Breast epithelium (tissue), 4 donors: ENCODE results near the gene ETFB. TPM values are rescaled to one million over a fixed set of nuclear protein-coding genes. Genes with fewer than 3 reads are reported as not detected.

Experiments used
- DNase-seq, 2 donors: peaks; one replicate each; pipeline ENCODE4 v3.0.0-alpha.2; 2019; ENCODE audit warnings: low spot score in 2 of 2
- H3K27ac ChIP-seq, 2 donors: fragments of 200-600 bp; sonication (generic) in 1 of 2; one replicate each; pipeline ENCODE4 v1.5.1; 2016 to 2019; ENCODE audit warnings: mild to moderate bottlenecking in 1 of 2
- H3K27me3 ChIP-seq, 2 donors: fragments of 200-600 bp; sonication (generic) in 1 of 2; one replicate each; pipeline versions ENCODE4 v1.5.1 to v1.6.0; 2017 to 2019; ENCODE audit warnings: control low read depth in 1 of 2, mild to moderate bottlenecking in 1 of 2
- H3K36me3 ChIP-seq: fragments of 200-600 bp; one replicate; pipeline ENCODE4 v1.5.1; 2019
- H3K4me1 ChIP-seq, 2 donors: fragments of 200-600 bp; sonication (generic); one replicate each; pipeline ENCODE4 v1.5.1; 2016 to 2019; ENCODE audit warnings: control low read depth in 1 of 2
- H3K4me3 ChIP-seq, 3 donors: fragments of 200-600 bp; sonication (generic); 1 replicate in 2 of 3; 2 replicates in 1 of 3; pipeline ENCODE4 v1.5.1; 2016 to 2019; ENCODE audit warnings: mild to moderate bottlenecking in 3 of 3, moderate library complexity in 2 of 3
- H3K9me3 ChIP-seq, 2 donors: fragments of 200-600 bp; sonication (generic) in 1 of 2; one replicate each; pipeline ENCODE4 v1.5.1; 2016 to 2019; ENCODE audit warnings: control low read depth in 1 of 2
- CTCF ChIP-seq, 3 donors: fragments of 450-650 bp; IDR thresholded peaks; one replicate each; pipeline ENCODE4 v1.5.1; 2016 to 2017; ENCODE audit warnings: antibody characterized with exemption in 3 of 3, mild to moderate bottlenecking in 3 of 3, moderate library complexity in 3 of 3
- POLR2A ChIP-seq: fragments of 450-650 bp; IDR thresholded peaks from one replicate; pipeline ENCODE4 v1.6.1; 2016; ENCODE audit warnings: antibody characterized with exemption, mild to moderate bottlenecking, moderate library complexity
- POLR2AphosphoS5 ChIP-seq, 3 donors: sonication (generic); formaldehyde crosslinking; IDR thresholded peaks; one replicate each; pipeline ENCODE4 v1.6.1; 2017; ENCODE audit warnings: antibody characterized with exemption in 3 of 3
- intact Hi-C: fragments of 100-400 bp; cut with DNase I; formaldehyde crosslinking; loops from one replicate; pipeline ENCODE4 v1.15.1; 2023; ENCODE audit warnings: low total_unique reads
- total RNA-seq, 3 donors: library from RNA; depleted of rRNA; stranded (reverse); fragments of >200 nt; gene quantifications; one replicate each; pipeline ENCODE4 v1.1.0, GENCODE V29; 2016

The ETFB gene
- total RNA-seq, 3 donors from 2014 or later: 60.7 to 214 (median 88.5) TPM

DNA sequence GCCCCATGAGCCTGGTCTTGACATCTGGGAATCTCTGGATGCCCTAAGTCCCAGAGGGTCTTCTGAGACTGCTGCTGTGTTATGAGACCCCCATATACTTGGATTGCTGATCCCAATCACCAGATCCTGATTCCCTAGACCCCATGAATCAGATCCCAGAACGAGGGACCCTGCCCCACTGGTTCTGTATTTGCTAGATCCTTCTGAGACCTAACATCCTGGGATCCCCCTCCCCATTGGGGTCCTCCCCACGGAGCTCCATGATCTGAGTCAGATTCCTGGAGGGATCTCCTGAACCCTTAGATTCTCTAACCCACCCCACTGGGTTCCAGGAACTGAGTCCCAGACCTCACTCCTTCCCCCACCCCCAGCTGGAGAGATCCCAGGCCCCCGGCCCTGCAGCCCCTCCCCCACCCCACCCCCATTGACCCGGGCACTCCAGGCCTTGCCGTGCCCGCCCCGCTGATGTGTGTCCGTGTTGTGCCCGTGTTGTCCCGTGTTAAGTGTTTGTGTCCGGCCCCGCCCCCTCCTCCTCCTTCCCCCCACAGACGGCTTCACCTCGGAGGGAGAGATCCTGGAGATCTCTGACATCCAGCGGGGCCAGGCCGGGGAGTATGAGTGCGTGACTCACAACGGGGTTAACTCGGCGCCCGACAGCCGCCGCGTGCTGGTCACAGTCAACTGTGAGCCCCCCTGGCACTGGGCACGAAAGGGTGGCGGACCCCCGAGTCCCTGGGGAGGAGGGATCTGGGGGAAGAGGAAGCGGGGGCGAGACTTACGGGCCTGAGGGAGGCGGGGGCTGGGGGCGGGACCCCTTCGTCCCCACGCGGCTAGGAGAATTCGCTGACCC lies 39.7 kb downstream of the ETFB start:
- TF ChIP-seq POLR2AphosphoS5 (IDR thresholded peaks at IDR 0.05) (no peak), CTCF (IDR thresholded peaks at IDR 0.05) (no peak), POLR2A (no peak)
- H3K4me1 ChIP-seq: peaks cover 0 to 8% of the 10 kb centered on the region in 2 donors
- H3K27me3 ChIP-seq: peaks cover 6 to 69% of the 10 kb centered on the region in 2 donors
- H3K4me3 ChIP-seq: no peak overlapping the region
- no peak overlapping the region for H3K27ac ChIP-seq
- no peaks in the 10 kb centered on the region for H3K9me3 ChIP-seq
- no peaks in the 10 kb centered on the region for H3K36me3 ChIP-seq
- intact Hi-C loops: no loop called here
- DNase-seq: no peak

DNA sequence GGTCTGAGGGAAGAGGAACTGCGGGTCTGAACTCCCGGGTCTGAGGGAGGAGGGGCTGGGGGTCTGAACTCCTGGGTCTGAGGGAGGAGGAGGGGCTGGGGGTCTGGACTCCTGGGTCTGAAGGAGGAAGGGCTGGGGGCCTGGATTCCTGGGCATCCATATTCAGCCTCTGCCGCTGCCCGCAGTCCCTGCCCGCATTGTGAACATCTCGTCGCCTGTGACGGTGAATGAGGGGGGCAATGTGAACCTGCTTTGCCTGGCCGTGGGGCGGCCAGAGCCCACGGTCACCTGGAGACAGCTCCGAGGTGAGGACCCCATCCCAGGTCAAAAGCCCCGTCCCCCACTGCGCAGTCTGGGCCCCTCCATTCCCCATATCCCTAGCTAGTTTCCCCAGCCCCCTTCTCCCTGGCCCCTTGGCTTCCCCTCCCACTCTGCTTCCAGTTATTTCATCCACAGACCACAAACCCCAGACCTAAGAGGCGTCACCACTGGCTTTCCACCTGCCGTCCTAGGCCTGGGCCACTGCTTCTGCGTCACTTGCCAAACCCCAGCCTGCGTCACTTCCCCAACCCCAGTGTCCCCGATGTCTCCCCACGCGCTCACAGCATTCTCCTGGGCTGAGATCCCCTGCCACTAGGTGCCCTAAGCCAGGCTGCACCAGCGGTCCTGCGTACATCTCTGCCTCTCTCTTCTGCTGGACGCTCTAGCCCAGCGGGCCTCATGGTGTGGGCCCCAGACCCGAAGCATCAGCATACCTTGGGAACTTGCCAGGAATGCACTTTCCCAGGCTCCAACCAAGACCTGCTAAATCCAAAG lies 40.8 kb downstream of the ETFB start:
- no peak overlapping the region for H3K4me3 ChIP-seq
- H3K36me3 ChIP-seq: no peaks in the 10 kb centered on the region
- no peak for TF ChIP-seq POLR2A
- TF ChIP-seq CTCF (IDR thresholded peaks at IDR 0.05): no peak
- no peak for TF ChIP-seq POLR2AphosphoS5 (IDR thresholded peaks at IDR 0.05)
- intact Hi-C loops: no loop called here
- H3K9me3 ChIP-seq: no peaks in the 10 kb centered on the region
- H3K4me1 ChIP-seq: peaks cover 0 to 8% of the 10 kb centered on the region in 2 donors
- DNase-seq: no peak
- peaks cover 6 to 71% of the 10 kb centered on the region in 2 donors for H3K27me3 ChIP-seq
- no peak overlapping the region for H3K27ac ChIP-seq

DNA sequence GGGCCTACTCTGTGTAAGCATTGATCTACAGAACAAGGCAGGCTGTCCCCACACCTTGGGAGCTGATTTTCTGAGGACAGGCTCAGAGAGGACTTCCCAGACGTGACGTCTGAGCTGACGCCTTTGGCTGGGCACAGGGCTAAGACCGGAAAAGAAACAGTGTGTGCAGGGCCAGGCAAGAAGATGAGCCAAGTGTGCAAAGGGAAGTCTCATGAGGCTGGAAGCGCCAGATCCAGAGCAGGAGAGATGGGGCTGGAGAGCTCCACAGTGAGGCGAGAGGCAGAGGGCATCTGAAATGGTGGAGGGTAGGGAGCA lies 42.1 kb downstream of the ETFB start:
- Histone ChIP-seq H3K36me3 (no peaks in the 10 kb centered on the region), H3K27me3 (peaks cover 6 to 65% of the 10 kb centered on the region in 2 donors), H3K4me1 (peaks cover 0 to 8% of the 10 kb centered on the region in 2 donors), H3K9me3 (no peaks in the 10 kb centered on the region), H3K27ac (no peak overlapping the region), H3K4me3 (no peak overlapping the region)
- TF ChIP-seq CTCF (IDR thresholded peaks at IDR 0.05): no peak
- TF ChIP-seq POLR2AphosphoS5 (IDR thresholded peaks at IDR 0.05): no peak
- TF ChIP-seq POLR2A: no peak
- intact Hi-C loops: no loop called here
- no peak for DNase-seq

- no peak overlapping the region for H3K27ac ChIP-seq
- H3K36me3 ChIP-seq: no peaks in the 10 kb centered on the region
- no peak overlapping the region for H3K4me3 ChIP-seq
- H3K4me1 ChIP-seq: peaks cover 0 to 8% of the 10 kb centered on the region in 2 donors
- TF ChIP-seq CTCF (IDR thresholded peaks at IDR 0.05) (no peak), POLR2AphosphoS5 (IDR thresholded peaks at IDR 0.05) (no peak), POLR2A (no peak)
- peaks cover 5 to 60% of the 10 kb centered on the region in 2 donors for H3K27me3 ChIP-seq
- intact Hi-C loops: no loop called here
- DNase-seq: no peak
- H3K9me3 ChIP-seq: no peaks in the 10 kb centered on the region
These were observed 42.6 kb downstream of the ETFB start for GRCh38 chr19:51323481-51324166.
